DND-41 (cell line): ENCODE data around the gene PRR7.

ENCODE experiments used
- ATAC-seq: fragments of 200-7000 bp; cut with Tn5 transposase; 3 replicates; pipeline ENCODE4 v1.9.1; 2021; ENCODE audit warnings: low read depth; ENCODE audit not compliant: insufficient read depth
- DNase-seq: peaks from one replicate; pipeline ENCODE4 v3.0.0-alpha.2; 2020
- H2AFZ ChIP-seq: 2 replicates; pipeline ENCODE4 v1.6.0; 2012; ENCODE audit warnings: low read depth, low read length
- H3K27ac ChIP-seq: 2 replicates; pipeline ENCODE4 v1.5.1; 2012; ENCODE audit warnings: low read length, inconsistent platforms
- H3K27me3 ChIP-seq: fragments of 200-600 bp; sonication (generic); 2 replicates; pipeline ENCODE4 v1.6.0; 2012; ENCODE audit warnings: low read length, mild to moderate bottlenecking, inconsistent platforms; ENCODE audit not compliant: insufficient read depth, poor library complexity
- H3K36me3 ChIP-seq: 2 replicates; pipeline ENCODE4 v1.5.1; 2012; ENCODE audit warnings: low read length, inconsistent platforms; ENCODE audit not compliant: insufficient read depth
- H3K4me1 ChIP-seq: 2 replicates; pipeline ENCODE4 v1.5.1; 2012; ENCODE audit warnings: mild to moderate bottlenecking, low read length; ENCODE audit not compliant: insufficient read depth
- H3K4me2 ChIP-seq: 2 replicates; pipeline ENCODE4 v1.6.0; 2012; ENCODE audit warnings: mild to moderate bottlenecking, moderate library complexity, low read length, inconsistent platforms; ENCODE audit not compliant: insufficient read depth
- H3K4me3 ChIP-seq, 2 experiments: fragments of 200-600 bp in 1 of 2; shearing (Covaris generic) in 1 of 2; 2 replicates each; pipeline ENCODE4 v1.5.1; 2012 to 2016; ENCODE audit warnings: inconsistent platforms in 2 of 2, low read length in 2 of 2, mild to moderate bottlenecking in 2 of 2, low read depth in 1 of 2, moderate library complexity in 1 of 2
- H3K79me2 ChIP-seq: 2 replicates; pipeline ENCODE4 v1.6.0; 2012; ENCODE audit warnings: low read length, inconsistent platforms; ENCODE audit not compliant: insufficient read depth
- H3K9ac ChIP-seq: 2 replicates; pipeline ENCODE4 v1.6.0; 2012; ENCODE audit warnings: low read depth, mild to moderate bottlenecking, inconsistent platforms, low read length, moderate library complexity
- H3K9me3 ChIP-seq: 2 replicates; pipeline ENCODE4 v1.5.1; 2012; ENCODE audit warnings: low read length, moderate library complexity, mild to moderate bottlenecking, inconsistent platforms; ENCODE audit not compliant: insufficient read depth, severe bottlenecking
- H4K20me1 ChIP-seq: 2 replicates; pipeline ENCODE4 v1.6.0; 2012; ENCODE audit warnings: low read length; ENCODE audit not compliant: insufficient read depth
- CTCF ChIP-seq: IDR thresholded peaks from 2 replicates; pipeline ENCODE4 v1.5.1; 2012; ENCODE audit warnings: borderline replicate concordance, low read length, moderate library complexity, mild to moderate bottlenecking; ENCODE audit not compliant: poor library complexity, severe bottlenecking; ENCODE audit errors: extremely low read depth
- EZH2 ChIP-seq: IDR thresholded peaks from 3 replicates; pipeline ENCODE4 v1.6.1; 2012; ENCODE audit warnings: borderline replicate concordance, low read depth, mild to moderate bottlenecking, moderate library complexity, low read length, inconsistent platforms; ENCODE audit not compliant: severe bottlenecking

PRR7 gene

GRCh38 chr5:177404641-177405179, 41.9 kb upstream of the PRR7 start:
- peaks cover 32% of the 10 kb centered on the region for H4K20me1 ChIP-seq
- H3K36me3 ChIP-seq = no peaks in the 10 kb centered on the region
- peaks cover 54% of the 10 kb centered on the region for H3K27me3 ChIP-seq
- ATAC-seq (no peak), DNase-seq (no peak)
- no peak overlapping the region for H2AFZ ChIP-seq
- H3K27ac ChIP-seq = no peak overlapping the region
- no peaks in the 10 kb centered on the region for H3K9me3 ChIP-seq
- TF ChIP-seq EZH2 (no peak), CTCF (no peak)
- peaks cover 19% of the 10 kb centered on the region for H3K4me1 ChIP-seq
- peak overlapping the region; percentile 81 for H3K4me2 ChIP-seq
- peak overlapping the region; percentile 42; the same call in 1 of the 2 replicates for H3K9ac ChIP-seq
- H3K79me2 ChIP-seq = no peaks in the 10 kb centered on the region
- peak overlapping the region in 1 of 2 experiments; percentile 47; a peak in 2 of 4 replicates for H3K4me3 ChIP-seq

DNA sequence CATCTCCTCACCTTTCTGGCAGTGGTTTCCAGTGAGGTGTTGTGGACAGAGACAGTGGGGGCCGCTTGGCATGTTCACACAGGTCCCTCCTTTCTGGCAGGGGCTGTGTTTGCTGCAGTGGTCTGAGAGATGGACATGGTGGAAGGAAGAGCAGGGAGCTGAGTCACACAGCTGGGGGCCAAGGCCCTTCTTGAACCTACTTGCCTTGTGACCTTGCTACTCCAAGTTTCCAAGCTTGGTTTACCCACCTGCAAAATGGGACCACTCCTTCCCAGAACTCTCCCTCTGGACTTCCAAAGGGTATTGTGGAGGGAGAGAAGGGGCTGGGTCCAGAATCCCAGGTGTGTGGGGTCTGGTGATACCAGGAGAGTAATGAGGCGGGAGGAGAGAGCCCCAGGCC, 41.3 kb upstream of the PRR7 start:
- Histone ChIP-seq H3K27ac (no peak overlapping the region), H3K4me3 (no peak overlapping the region), H4K20me1 (peaks cover 32% of the 10 kb centered on the region), H3K79me2 (no peaks in the 10 kb centered on the region), H3K36me3 (no peaks in the 10 kb centered on the region), H3K4me1 (peaks cover 19% of the 10 kb centered on the region), H3K9me3 (no peaks in the 10 kb centered on the region), H3K9ac (no peak overlapping the region), H3K4me2 (no peak overlapping the region), H2AFZ (no peak overlapping the region), H3K27me3 (peaks cover 54% of the 10 kb centered on the region)
- TF ChIP-seq EZH2 = no peak
- no peak for ATAC-seq
- no peak for DNase-seq

DNA sequence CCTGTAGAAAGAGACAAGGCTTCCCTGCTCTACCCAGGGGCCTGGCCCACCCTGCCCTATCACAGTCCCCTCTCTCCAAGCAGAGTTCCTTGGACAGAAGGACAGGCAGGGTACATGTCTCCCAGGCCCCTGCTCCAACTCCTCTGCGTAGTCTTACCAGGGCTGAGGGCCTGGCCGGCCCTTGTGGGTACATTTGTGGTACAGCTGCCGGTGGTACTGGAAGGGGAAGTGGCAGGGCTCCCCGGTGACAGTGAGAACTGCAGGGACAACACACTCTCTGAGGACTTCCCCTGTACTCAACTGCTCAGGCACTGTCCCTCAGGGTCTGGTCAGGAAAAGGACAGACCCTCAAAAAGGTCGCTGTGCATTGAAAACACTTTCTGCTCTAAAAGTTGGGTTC, 40.8 kb upstream of the PRR7 start:
- Histone ChIP-seq H3K4me3 (no peak overlapping the region), H4K20me1 (peaks cover 32% of the 10 kb centered on the region), H3K4me2 (no peak overlapping the region), H3K79me2 (no peaks in the 10 kb centered on the region), H3K9ac (no peak overlapping the region), H3K27ac (no peak overlapping the region), H3K4me1 (peaks cover 19% of the 10 kb centered on the region), H3K27me3 (peaks cover 54% of the 10 kb centered on the region), H3K9me3 (no peaks in the 10 kb centered on the region), H3K36me3 (no peaks in the 10 kb centered on the region), H2AFZ (no peak overlapping the region)
- ATAC-seq (no peak), DNase-seq (no peak)
- no peak for TF ChIP-seq CTCF
- TF ChIP-seq EZH2 = no peak

DNA sequence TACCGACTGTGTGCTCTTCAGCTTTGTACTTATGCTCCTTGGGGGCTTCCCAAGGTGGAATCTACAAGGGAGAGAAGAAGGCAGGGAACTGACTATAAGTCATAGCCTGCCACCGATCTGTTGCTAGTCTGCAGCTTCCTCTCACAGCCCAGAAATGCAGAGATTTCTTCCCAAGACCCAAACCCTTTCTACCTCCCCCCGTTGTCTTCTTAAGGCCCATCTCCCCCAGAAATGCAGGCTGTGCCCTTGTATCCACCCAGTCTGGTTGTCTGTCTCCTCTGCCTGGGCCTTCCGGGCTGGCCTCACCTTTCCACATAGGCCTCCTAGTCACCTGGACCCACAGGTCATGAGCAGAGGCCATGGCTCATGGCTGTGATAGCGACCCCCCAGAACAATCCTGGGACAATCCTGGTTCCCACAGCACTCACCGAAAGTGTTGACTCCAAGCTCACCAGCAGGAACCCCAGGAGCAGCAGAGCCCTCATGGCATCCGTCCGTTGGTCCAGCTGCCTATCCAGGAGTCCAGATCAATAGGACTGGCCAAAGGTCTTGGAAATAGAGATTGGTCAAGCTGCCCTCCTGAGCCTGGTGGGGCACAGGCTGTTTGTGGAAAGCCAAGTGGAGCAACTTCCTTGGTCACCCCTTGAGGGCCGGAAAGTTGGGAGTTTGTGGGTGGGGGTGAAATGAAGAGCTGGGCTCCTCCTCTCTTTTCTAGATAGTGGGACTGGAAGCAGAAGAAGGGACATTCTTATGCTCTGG, 37.4 kb upstream of the PRR7 start, which contains the start of gene F12:
F12 (minus strand) TSS at position 522 of the 759 bp plus-strand sequence; CDS start at position 485, 37 bp downstream.
- Histone ChIP-seq H3K36me3 (no peaks in the 10 kb centered on the region), H3K4me3 (no peak within 1 kb of the TSS), H3K27me3 (peaks cover 26% of the 10 kb centered on the region), H4K20me1 (peaks cover 9% of the 10 kb centered on the region; the same call in 1 of the 2 replicates), H2AFZ (no peak within 1 kb of the TSS), H3K9ac (no peak within 1 kb of the TSS), H3K9me3 (no peaks in the 10 kb centered on the region), H3K27ac (no peak within 1 kb of the TSS), H3K4me1 (peaks cover 9% of the 10 kb centered on the region), H3K4me2 (no peak within 1 kb of the TSS), H3K79me2 (no peaks in the 10 kb centered on the region)
- ATAC-seq (no peak), DNase-seq (no peak)
- TF ChIP-seq CTCF (no peak), EZH2 (no peak)
